ENCODE data around the gene CYBA. TPM values are rescaled to one million over a fixed set of nuclear protein-coding genes. Genes with fewer than 3 reads are reported as not detected.
"Not testable (repeated sequence)": the region's sequence is repeated elsewhere in the genome, so short reads cannot be mapped to it uniquely, and the experiment has no call there.

CYBA gene
- polyA plus RNA-seq, 1 donor from 2014 or later = 6.3 TPM

DNA sequence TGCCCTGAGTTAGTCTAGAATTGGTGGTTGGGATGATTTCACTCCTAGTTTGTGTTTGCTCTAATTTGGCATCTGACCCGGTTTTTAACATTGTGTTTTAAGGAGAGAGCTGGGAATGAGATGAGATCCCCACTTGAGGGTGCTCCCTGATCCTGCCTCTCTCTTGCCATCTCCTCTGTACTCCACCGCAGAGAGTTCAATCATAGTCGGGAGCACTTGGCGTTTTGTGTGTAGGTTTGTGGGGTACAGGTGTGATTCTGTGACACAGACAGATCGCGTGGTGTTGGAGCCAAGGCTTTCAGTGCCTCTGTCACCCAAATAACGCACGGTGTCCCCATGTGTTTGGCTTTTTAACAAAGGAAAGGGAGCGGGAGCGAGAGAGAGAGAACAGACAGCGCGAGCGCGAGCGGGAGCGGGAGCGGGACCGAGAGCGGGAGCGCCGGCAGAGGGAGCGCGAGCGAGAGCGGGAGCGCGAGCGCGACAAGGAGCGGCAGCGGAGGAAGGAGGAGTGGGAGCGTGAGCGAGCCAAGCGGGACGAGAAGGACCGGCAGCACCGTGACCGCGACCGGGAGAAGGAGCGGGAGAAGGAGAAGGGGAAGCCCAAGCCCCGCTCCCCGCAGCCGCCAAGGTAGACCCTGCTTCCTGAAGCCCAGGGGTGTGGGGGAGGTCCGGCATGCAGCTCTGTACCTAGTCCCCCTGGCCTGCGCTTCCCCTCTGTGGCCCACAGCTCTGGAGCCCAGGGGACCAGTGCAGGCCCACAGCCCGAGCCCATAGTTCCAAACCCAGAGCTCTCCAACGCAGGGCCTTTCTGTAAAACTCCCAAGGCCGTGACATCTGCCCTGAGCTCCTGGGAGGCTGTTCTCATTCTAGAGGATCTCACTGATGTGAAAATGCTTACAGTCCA is 39.7 kb downstream of the CYBA start:
- peak overlapping the region; percentile 38 for H3K9ac ChIP-seq (ENCODE audit: low read length)
- H3K4me2 ChIP-seq (ENCODE audit: low read length) = no peak overlapping the region
- H2AFZ ChIP-seq (ENCODE audit: low read depth, low read length) = no peak overlapping the region
- no peaks in the 10 kb centered on the region for H3F3A ChIP-seq (ENCODE audit: insufficient read depth, low read length, poor library complexity, severe bottlenecking)
- no peaks in the 10 kb centered on the region for H3K9me3 ChIP-seq (ENCODE audit: low read length)
- no peaks in the 10 kb centered on the region for H3K79me2 ChIP-seq (replicated peaks; ENCODE audit: insufficient read depth, low read length)
- no peaks in the 10 kb centered on the region for H3K36me3 ChIP-seq (ENCODE audit: insufficient read depth, low read length)
- H3K27me3 ChIP-seq (ENCODE audit: insufficient read depth, low read depth, low read length) = no peaks in the 10 kb centered on the region
- TF ChIP-seq EZH2 (IDR thresholded peaks at IDR 0.05; ENCODE audit: borderline replicate concordance, insufficient read depth, low read length, poor library complexity, severe bottlenecking) = no peak
- TF ChIP-seq POLR2AphosphoS5 (IDR thresholded peaks at IDR 0.05) = peak; percentile 48
- TF ChIP-seq, protein P1, sequence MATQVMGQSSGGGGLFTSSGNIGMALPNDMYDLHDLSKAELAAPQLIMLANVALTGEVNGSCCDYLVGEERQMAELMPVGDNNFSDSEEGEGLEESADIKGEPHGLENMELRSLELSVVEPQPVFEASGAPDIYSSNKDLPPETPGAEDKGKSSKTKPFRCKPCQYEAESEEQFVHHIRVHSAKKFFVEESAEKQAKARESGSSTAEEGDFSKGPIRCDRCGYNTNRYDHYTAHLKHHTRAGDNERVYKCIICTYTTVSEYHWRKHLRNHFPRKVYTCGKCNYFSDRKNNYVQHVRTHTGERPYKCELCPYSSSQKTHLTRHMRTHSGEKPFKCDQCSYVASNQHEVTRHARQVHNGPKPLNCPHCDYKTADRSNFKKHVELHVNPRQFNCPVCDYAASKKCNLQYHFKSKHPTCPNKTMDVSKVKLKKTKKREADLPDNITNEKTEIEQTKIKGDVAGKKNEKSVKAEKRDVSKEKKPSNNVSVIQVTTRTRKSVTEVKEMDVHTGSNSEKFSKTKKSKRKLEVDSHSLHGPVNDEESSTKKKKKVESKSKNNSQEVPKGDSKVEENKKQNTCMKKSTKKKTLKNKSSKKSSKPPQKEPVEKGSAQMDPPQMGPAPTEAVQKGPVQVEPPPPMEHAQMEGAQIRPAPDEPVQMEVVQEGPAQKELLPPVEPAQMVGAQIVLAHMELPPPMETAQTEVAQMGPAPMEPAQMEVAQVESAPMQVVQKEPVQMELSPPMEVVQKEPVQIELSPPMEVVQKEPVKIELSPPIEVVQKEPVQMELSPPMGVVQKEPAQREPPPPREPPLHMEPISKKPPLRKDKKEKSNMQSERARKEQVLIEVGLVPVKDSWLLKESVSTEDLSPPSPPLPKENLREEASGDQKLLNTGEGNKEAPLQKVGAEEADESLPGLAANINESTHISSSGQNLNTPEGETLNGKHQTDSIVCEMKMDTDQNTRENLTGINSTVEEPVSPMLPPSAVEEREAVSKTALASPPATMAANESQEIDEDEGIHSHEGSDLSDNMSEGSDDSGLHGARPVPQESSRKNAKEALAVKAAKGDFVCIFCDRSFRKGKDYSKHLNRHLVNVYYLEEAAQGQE (IDR thresholded peaks at IDR 0.05; ENCODE audit: borderline replicate concordance) = no peak
- no peak for TF ChIP-seq TAF1 (IDR thresholded peaks at IDR 0.05; ENCODE audit: low read depth)
- TF ChIP-seq RAD21 (conservative IDR thresholded peaks at IDR 0.05) = peak; percentile 38
- TF ChIP-seq, protein P2, sequence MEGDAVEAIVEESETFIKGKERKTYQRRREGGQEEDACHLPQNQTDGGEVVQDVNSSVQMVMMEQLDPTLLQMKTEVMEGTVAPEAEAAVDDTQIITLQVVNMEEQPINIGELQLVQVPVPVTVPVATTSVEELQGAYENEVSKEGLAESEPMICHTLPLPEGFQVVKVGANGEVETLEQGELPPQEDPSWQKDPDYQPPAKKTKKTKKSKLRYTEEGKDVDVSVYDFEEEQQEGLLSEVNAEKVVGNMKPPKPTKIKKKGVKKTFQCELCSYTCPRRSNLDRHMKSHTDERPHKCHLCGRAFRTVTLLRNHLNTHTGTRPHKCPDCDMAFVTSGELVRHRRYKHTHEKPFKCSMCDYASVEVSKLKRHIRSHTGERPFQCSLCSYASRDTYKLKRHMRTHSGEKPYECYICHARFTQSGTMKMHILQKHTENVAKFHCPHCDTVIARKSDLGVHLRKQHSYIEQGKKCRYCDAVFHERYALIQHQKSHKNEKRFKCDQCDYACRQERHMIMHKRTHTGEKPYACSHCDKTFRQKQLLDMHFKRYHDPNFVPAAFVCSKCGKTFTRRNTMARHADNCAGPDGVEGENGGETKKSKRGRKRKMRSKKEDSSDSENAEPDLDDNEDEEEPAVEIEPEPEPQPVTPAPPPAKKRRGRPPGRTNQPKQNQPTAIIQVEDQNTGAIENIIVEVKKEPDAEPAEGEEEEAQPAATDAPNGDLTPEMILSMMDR (IDR thresholded peaks at IDR 0.05; ENCODE audit: poor library complexity, severe bottlenecking) = peak; percentile 51
- TF ChIP-seq SMC3 (conservative IDR thresholded peaks at IDR 0.05; ENCODE audit: poor library complexity) = peak; percentile 60
- TF ChIP-seq MXI1 (conservative IDR thresholded peaks at IDR 0.05; ENCODE audit: poor library complexity, severe bottlenecking) = peak; percentile 26
- TF ChIP-seq EP300 (conservative IDR thresholded peaks at IDR 0.05; ENCODE audit: poor library complexity, severe bottlenecking) = peak; percentile 44
- no peaks in the 10 kb centered on the region for H3K9me2 ChIP-seq (ENCODE audit: insufficient read depth, low read length)
- H3K4me3 ChIP-seq (ENCODE audit: low read length) = peak overlapping the region; percentile 54
- H3K27ac ChIP-seq (ENCODE audit: low read length) = peak overlapping the region; percentile 16
- no peaks in the 10 kb centered on the region for H4K20me1 ChIP-seq (ENCODE audit: insufficient read depth)

DNA sequence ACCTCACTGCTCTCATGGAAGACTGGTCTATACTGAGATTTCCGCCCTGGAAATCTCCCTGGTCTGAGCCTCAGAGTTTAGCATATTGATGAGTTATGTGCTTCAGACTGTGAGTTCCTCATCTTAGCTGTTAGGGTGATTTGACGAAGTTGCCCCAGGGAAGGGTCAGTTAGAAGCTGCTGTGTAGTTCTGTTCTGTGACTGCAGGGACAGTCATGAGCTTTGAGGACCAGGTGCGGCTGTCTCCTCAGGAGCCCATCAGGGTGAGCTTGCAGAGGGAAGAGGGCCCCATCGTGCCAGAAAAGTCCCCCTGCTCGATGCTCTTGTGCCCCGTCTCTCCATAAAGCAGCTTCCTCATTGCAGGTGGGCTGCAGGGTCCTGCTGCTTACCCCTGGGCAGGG is 40.8 kb downstream of the CYBA start:
- H3K9me3 ChIP-seq (ENCODE audit: low read length) = no peaks in the 10 kb centered on the region
- TF ChIP-seq, protein P2 (IDR thresholded peaks at IDR 0.05; ENCODE audit: poor library complexity, severe bottlenecking) = peak; percentile 13
- TF ChIP-seq EP300 (conservative IDR thresholded peaks at IDR 0.05; ENCODE audit: poor library complexity, severe bottlenecking) = no peak
- no peak overlapping the region for H3K4me2 ChIP-seq (ENCODE audit: low read length)

DNA sequence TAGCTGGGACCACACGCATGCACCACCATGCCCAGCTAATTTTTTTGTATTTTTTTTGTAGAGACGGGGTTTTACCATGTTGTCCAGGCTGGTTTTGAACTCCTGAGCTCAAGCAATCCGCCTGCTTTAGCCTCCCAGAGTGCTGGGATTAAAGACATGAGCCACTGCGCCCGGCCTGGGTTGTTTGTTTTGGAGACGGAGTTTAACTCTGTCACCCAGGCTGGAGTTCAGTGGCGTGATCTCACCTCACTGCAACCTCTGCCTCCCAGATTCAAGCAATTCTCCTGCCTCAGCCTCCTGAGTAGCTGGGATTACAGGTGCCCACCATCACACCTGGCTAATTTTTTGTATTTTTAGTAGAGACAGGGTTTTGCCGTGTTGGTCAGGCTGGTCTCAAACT is 41.4 kb downstream of the CYBA start:
- H4K20me1 ChIP-seq (ENCODE audit: insufficient read depth); H3K27ac ChIP-seq (ENCODE audit: low read length); H3K79me2 ChIP-seq (replicated peaks; ENCODE audit: insufficient read depth, low read length); H3K4me3 ChIP-seq (ENCODE audit: low read length); H3F3A ChIP-seq (ENCODE audit: insufficient read depth, low read length, poor library complexity, severe bottlenecking); H3K36me3 ChIP-seq (ENCODE audit: insufficient read depth, low read length); H3K27me3 ChIP-seq (ENCODE audit: insufficient read depth, low read depth, low read length); H2AFZ ChIP-seq (ENCODE audit: low read depth, low read length); H3K9me2 ChIP-seq (ENCODE audit: insufficient read depth, low read length); H3K9ac ChIP-seq (ENCODE audit: low read length); H3K4me2 ChIP-seq (ENCODE audit: low read length); H3K9me3 ChIP-seq (ENCODE audit: low read length): not testable (repeated sequence)

More for the DNA sequence above, 40.8 kb downstream of the CYBA start:
- no peaks in the 10 kb centered on the region for H3K9me2 ChIP-seq (ENCODE audit: insufficient read depth, low read length)
- H3K27ac ChIP-seq (ENCODE audit: low read length) = no peak overlapping the region
- H3K4me3 ChIP-seq (ENCODE audit: low read length) = no peak overlapping the region
- H4K20me1 ChIP-seq (ENCODE audit: insufficient read depth) = no peaks in the 10 kb centered on the region
- H3K27me3 ChIP-seq (ENCODE audit: insufficient read depth, low read depth, low read length) = no peaks in the 10 kb centered on the region
- H2AFZ ChIP-seq (ENCODE audit: low read depth, low read length) = no peak overlapping the region
- no peaks in the 10 kb centered on the region for H3F3A ChIP-seq (ENCODE audit: insufficient read depth, low read length, poor library complexity, severe bottlenecking)
- no peaks in the 10 kb centered on the region for H3K36me3 ChIP-seq (ENCODE audit: insufficient read depth, low read length)
- no peak overlapping the region for H3K9ac ChIP-seq (ENCODE audit: low read length)
- no peaks in the 10 kb centered on the region for H3K79me2 ChIP-seq (replicated peaks; ENCODE audit: insufficient read depth, low read length)
